H1 (cell line): ENCODE results near the gene STAT4.

ENCODE experiments used
- BACH1 ChIP-seq: IDR thresholded peaks from 2 replicates; pipeline ENCODE4 v1.6.1; 2012; ENCODE audit warnings: low read length, improper control_type of control experiment
- CREB1 ChIP-seq: IDR thresholded peaks from 2 replicates; pipeline ENCODE4 v1.6.1; 2012; ENCODE audit warnings: inconsistent platforms
- CTCF ChIP-seq, 3 experiments: IDR thresholded peaks; 1 replicate in 2 of 3; 2 replicates in 1 of 3; pipeline versions ENCODE4 v1.5.1 to v1.6.1; 2011; ENCODE audit warnings: low read length in 3 of 3, mild to moderate bottlenecking in 3 of 3, inconsistent platforms in 2 of 3, low read depth in 1 of 3, moderate library complexity in 1 of 3; ENCODE audit not compliant: insufficient read depth in 1 of 3; ENCODE audit errors: control extremely low read depth in 1 of 3
- MAX ChIP-seq: IDR thresholded peaks from 2 replicates; pipeline ENCODE4 v1.6.1; 2012; ENCODE audit warnings: inconsistent platforms
- POLR2A ChIP-seq, 2 experiments: IDR thresholded peaks; 1 replicate in 1 of 2; 2 replicates in 1 of 2; pipeline ENCODE4 v1.6.1; 2011; ENCODE audit warnings: low read depth in 2 of 2, low read length in 2 of 2, mild to moderate bottlenecking in 2 of 2; ENCODE audit errors: control extremely low read depth in 1 of 2
- RAD21 ChIP-seq, 2 experiments: IDR thresholded peaks in 1 of 2; conservative IDR thresholded peaks in 1 of 2; 2 replicates each; pipeline ENCODE4 v1.6.1; 2011; ENCODE audit warnings: low read depth in 2 of 2, low read length in 2 of 2, improper control_type of control experiment in 1 of 2, inconsistent platforms in 1 of 2, mild to moderate bottlenecking in 1 of 2, moderate library complexity in 1 of 2
- RFX5 ChIP-seq: IDR thresholded peaks from 2 replicates; pipeline ENCODE4 v1.6.1; 2011; ENCODE audit warnings: low read depth, low read length, improper control_type of control experiment, borderline replicate concordance
- SP4 ChIP-seq: IDR thresholded peaks from 2 replicates; pipeline ENCODE4 v1.6.1; 2012; ENCODE audit warnings: low read length, inconsistent platforms
- TAF1 ChIP-seq: IDR thresholded peaks from 2 replicates; pipeline ENCODE4 v1.6.1; 2011; ENCODE audit warnings: mild to moderate bottlenecking, low read depth, low read length

GRCh38 chr2:191026377-191026776 lies 124.4 kb downstream of the STAT4 start:
- TF ChIP-seq RAD21 (IDR thresholded peaks at IDR 0.05 in 1 of 2, conservative IDR thresholded peaks at IDR 0.05 in 1 of 2; ENCODE audit: low read depth in 2 of 2, low read length in 2 of 2) = no peak
- TF ChIP-seq RFX5 = no peak
- TF ChIP-seq CREB1 = no peak
- no peak for TF ChIP-seq BACH1
- no peak for TF ChIP-seq MAX
- TF ChIP-seq CTCF (IDR thresholded peaks at IDR 0.05; ENCODE audit: control extremely low read depth in 1 of 3, insufficient read depth in 1 of 3, low read depth in 1 of 3, low read length in 3 of 3) = no peak
- no peak for TF ChIP-seq SP4
- no peak for TF ChIP-seq POLR2A (IDR thresholded peaks at IDR 0.05; ENCODE audit: control extremely low read depth in 1 of 2, low read depth in 2 of 2, low read length in 2 of 2)
- TF ChIP-seq TAF1 = no peak
